HepG2 (cell line): ENCODE data around the gene NFATC2. TPM values are rescaled to one million over a fixed set of nuclear protein-coding genes. Genes with fewer than 3 reads are reported as not detected.

Source experiments
- EP300 ChIP-seq, 3 experiments: sonication (generic) in 1 of 3; formaldehyde crosslinking in 1 of 3; IDR thresholded peaks; 2 replicates each; pipeline versions ENCODE4 v1.5.1 to v1.6.1; 2011 to 2020; ENCODE audit warnings: low read depth in 2 of 3, low read length in 2 of 3, borderline replicate concordance in 1 of 3, improper control_type of control experiment in 1 of 3, mild to moderate bottlenecking in 1 of 3, missing genetic modification reagents in 1 of 3, moderate library complexity in 1 of 3
- IKZF4 ChIP-seq: sonication (generic); formaldehyde crosslinking; IDR thresholded peaks from 2 replicates; pipeline ENCODE4 v1.5.1; 2020; ENCODE audit warnings: borderline replicate concordance, mild to moderate bottlenecking, low read depth, missing genetic modification reagents; ENCODE audit errors: not compliant biosample characterization
- JARID2 ChIP-seq: sonication (generic); formaldehyde crosslinking; IDR thresholded peaks from 2 replicates; pipeline ENCODE4 v1.8.1; 2023; ENCODE audit warnings: missing genetic modification reagents, inconsistent platforms; ENCODE audit not compliant: insufficient replicate concordance
- JUNB ChIP-seq: sonication (generic); formaldehyde crosslinking; IDR thresholded peaks from 2 replicates; pipeline ENCODE4 v1.8.0; 2022; ENCODE audit warnings: missing genetic modification reagents, mild to moderate bottlenecking, borderline replicate concordance
- MAFK ChIP-seq, 2 experiments: IDR thresholded peaks in 1 of 2; conservative IDR thresholded peaks in 1 of 2; 2 replicates each; pipeline ENCODE4 v1.6.1; 2011; ENCODE audit warnings: improper control_type of control experiment in 2 of 2, low read length in 2 of 2
- MLLT10 ChIP-seq: sonication (generic); formaldehyde crosslinking; IDR thresholded peaks from 2 replicates; pipeline ENCODE4 v1.4.0; 2020; ENCODE audit warnings: missing genetic modification reagents
- MYC ChIP-seq: sonication (generic); formaldehyde crosslinking; IDR thresholded peaks from 2 replicates; pipeline ENCODE4 v1.9.0; 2021; ENCODE audit warnings: missing genetic modification reagents, borderline replicate concordance
- NFKBIZ ChIP-seq: IDR thresholded peaks from 2 replicates; pipeline ENCODE4 v1.6.1; 2018; ENCODE audit warnings: missing genetic modification reagents, missing compliant biosample characterization
- NPAS2 ChIP-seq: sonication (generic); formaldehyde crosslinking; IDR thresholded peaks from 2 replicates; pipeline ENCODE4 v1.8.0; 2022; ENCODE audit warnings: mild to moderate bottlenecking, missing genetic modification reagents, borderline replicate concordance
- PAF1 ChIP-seq: IDR thresholded peaks from 2 replicates; pipeline ENCODE4 v1.6.1; 2016; ENCODE audit warnings: missing genetic modification reagents, missing compliant biosample characterization
- PATZ1 ChIP-seq: sonication (generic); formaldehyde crosslinking; IDR thresholded peaks from 2 replicates; pipeline ENCODE4 v1.4.0; 2020; ENCODE audit warnings: missing genetic modification reagents
- PAWR ChIP-seq: sonication (generic); formaldehyde crosslinking; IDR thresholded peaks from 2 replicates; pipeline ENCODE4 v1.4.0; 2020; ENCODE audit warnings: missing genetic modification reagents, mild to moderate bottlenecking, borderline replicate concordance
- PHF21A ChIP-seq: sonication (generic); formaldehyde crosslinking; IDR thresholded peaks from 2 replicates; pipeline ENCODE4 v1.5.0; 2020; ENCODE audit warnings: mild to moderate bottlenecking, missing genetic modification reagents
- PRPF4 ChIP-seq: fragments of 200-400 bp; formaldehyde crosslinking; IDR thresholded peaks from 2 replicates; pipeline ENCODE4 v1.6.1; 2016; ENCODE audit warnings: low read length, low read depth; ENCODE audit not compliant: poor library complexity, severe bottlenecking
- RBAK ChIP-seq: sonication (generic); formaldehyde crosslinking; IDR thresholded peaks from 2 replicates; pipeline ENCODE4 v1.5.1; 2020; ENCODE audit warnings: mild to moderate bottlenecking, missing genetic modification reagents
- RELA ChIP-seq: sonication (generic); formaldehyde crosslinking; IDR thresholded peaks from 2 replicates; pipeline ENCODE4 v1.4.0; 2020; ENCODE audit warnings: missing genetic modification reagents
- RFXANK ChIP-seq: IDR thresholded peaks from 2 replicates; pipeline ENCODE4 v1.6.1; 2016
- SOX6 ChIP-seq, 2 experiments: fragments of 450-650 bp in 1 of 2; sonication (generic) in 1 of 2; formaldehyde crosslinking in 1 of 2; IDR thresholded peaks; 2 replicates each; pipeline versions ENCODE4 v1.4.0 to v1.6.1; 2017 to 2020; ENCODE audit warnings: antibody characterized with exemption in 1 of 2, mild to moderate bottlenecking in 1 of 2, missing genetic modification reagents in 1 of 2
- SP4 ChIP-seq: sonication (generic); formaldehyde crosslinking; IDR thresholded peaks from 2 replicates; pipeline ENCODE4 v1.8.1; 2023; ENCODE audit warnings: mild to moderate bottlenecking, missing genetic modification reagents
- SSRP1 ChIP-seq: IDR thresholded peaks from 2 replicates; pipeline ENCODE4 v1.6.1; 2016; ENCODE audit warnings: control low read depth
- SUZ12 ChIP-seq: fragments of 150-350 bp; IDR thresholded peaks from 2 replicates; pipeline ENCODE4 v1.6.1; 2014; ENCODE audit warnings: low read depth, low read length
- ZFY ChIP-seq: sonication (generic); formaldehyde crosslinking; IDR thresholded peaks from 2 replicates; pipeline ENCODE4 v1.4.0; 2020; ENCODE audit warnings: missing genetic modification reagents
- ZNF101 ChIP-seq: sonication (generic); formaldehyde crosslinking; IDR thresholded peaks from 2 replicates; pipeline ENCODE4 v1.4.0; 2020; ENCODE audit warnings: mild to moderate bottlenecking, low read depth, missing genetic modification reagents, borderline replicate concordance
- ZNF232 ChIP-seq: sonication (generic); formaldehyde crosslinking; IDR thresholded peaks from 2 replicates; pipeline ENCODE4 v1.4.0; 2020; ENCODE audit warnings: missing genetic modification reagents, borderline replicate concordance
- ZNF34 ChIP-seq: sonication (generic); formaldehyde crosslinking; IDR thresholded peaks from 2 replicates; pipeline ENCODE4 v1.4.0; 2020; ENCODE audit warnings: mild to moderate bottlenecking, missing genetic modification reagents, borderline replicate concordance
- ZNF484 ChIP-seq: sonication (generic); formaldehyde crosslinking; IDR thresholded peaks from 2 replicates; pipeline ENCODE4 v1.5.1; 2020; ENCODE audit warnings: mild to moderate bottlenecking, low read depth, missing genetic modification reagents, borderline replicate concordance
- ZNF607 ChIP-seq: sonication (generic); formaldehyde crosslinking; IDR thresholded peaks from 2 replicates; pipeline ENCODE4 v1.5.1; 2020; ENCODE audit warnings: missing genetic modification reagents, mild to moderate bottlenecking, borderline replicate concordance
- ZNF615 ChIP-seq: sonication (generic); formaldehyde crosslinking; IDR thresholded peaks from 2 replicates; pipeline ENCODE4 v1.5.0; 2020; ENCODE audit warnings: mild to moderate bottlenecking, missing genetic modification reagents, borderline replicate concordance
- ZNF616 ChIP-seq: sonication (generic); formaldehyde crosslinking; IDR thresholded peaks from 2 replicates; pipeline ENCODE4 v1.5.0; 2020; ENCODE audit warnings: low read depth, mild to moderate bottlenecking, missing genetic modification reagents
- polyA plus RNA-seq, 8 experiments: library from polyadenylated mRNA; depleted of rRNA in 3 of 8; stranded (reverse) in 7 of 8; unstranded in 1 of 8; fragments of >200 nt; fragmentation: Illumina TruSeq in 4 of 8; extraction: Trizol in 4 of 8; gene quantifications; 2 replicates each; pipeline versions ENCODE4 v1.2.1 to v1.2.3, GENCODE V29; 2011 to 2016; ENCODE audit warnings: low read depth in 4 of 8, missing spikeins in 1 of 8, mixed read lengths in 1 of 8; ENCODE audit not compliant: insufficient read depth in 1 of 8
- total RNA-seq, 5 experiments: library from RNA; depleted of rRNA; stranded (reverse); fragments of >200 nt; fragmentation: Illumina TruSeq; extraction: Trizol; gene quantifications; 2 replicates each; pipeline ENCODE4 v1.2.3, GENCODE V29; 2016; ENCODE audit warnings: low read depth in 1 of 5

Gene NFATC2
- total and polyA plus RNA-seq, 2 of the 13 experiments (the other 11 are each of a cell fraction or from before 2014, with no cell fraction given), result 1.9 to 3.3 TPM

- no peak for TF ChIP-seq RBAK (CRISPR knock-in tag)
- 0 out of 2 replicates have a peak, but pooled peaks have one; percentile 52 for TF ChIP-seq ZNF607 (CRISPR knock-in tag)
- TF ChIP-seq NPAS2 (CRISPR knock-in tag), result no peak
- TF ChIP-seq PAF1 (CRISPR knock-in tag), result no peak
- TF ChIP-seq ZNF101 (CRISPR knock-in tag), result no peak
- TF ChIP-seq ZNF232 (CRISPR knock-in tag), result no peak
- TF ChIP-seq ZNF615 (CRISPR knock-in tag), result no peak
- TF ChIP-seq NFKBIZ (CRISPR knock-in tag), result no peak
- no peak for TF ChIP-seq ZNF616 (CRISPR knock-in tag)
- no peak for TF ChIP-seq MAFK (conservative IDR thresholded peaks at IDR 0.05 in 1 of 2, IDR thresholded peaks at IDR 0.05 in 1 of 2; ENCODE audit: low read length in 2 of 2)
- no peak for TF ChIP-seq ZNF34 (CRISPR knock-in tag)
- peak; percentile 37; the same call in 1 of the 2 replicates for TF ChIP-seq PHF21A
- TF ChIP-seq JUNB (CRISPR knock-in tag), result no peak
- no peak for TF ChIP-seq RFXANK (CRISPR knock-in tag)
- no peak for TF ChIP-seq RELA (CRISPR knock-in tag)
- no peak for TF ChIP-seq SOX6 (IDR thresholded peaks at IDR 0.05)
- TF ChIP-seq SOX6 (CRISPR knock-in tag; IDR thresholded peaks at IDR 0.05), result peak; percentile 53
- TF ChIP-seq PATZ1 (CRISPR knock-in tag), result no peak
- TF ChIP-seq EP300 (IDR thresholded peaks at IDR 0.05; ENCODE audit: low read depth in 2 of 2, low read length in 2 of 2), result peak in 1 of 2 experiments; percentile 39; a peak in 1 of 4 replicates
- no peak for TF ChIP-seq EP300 (CRISPR knock-in tag; IDR thresholded peaks at IDR 0.05; ENCODE audit: borderline replicate concordance)
- no peak for TF ChIP-seq ZNF484
- no peak for TF ChIP-seq PAWR (CRISPR knock-in tag)
- no peak for TF ChIP-seq IKZF4 (CRISPR knock-in tag)
- TF ChIP-seq ZFY (CRISPR knock-in tag), result 0 out of 2 replicates have a peak, but pooled peaks have one; percentile 22
- no peak for TF ChIP-seq SUZ12
- TF ChIP-seq MYC, result no peak; the same call in 1 of the 2 replicates
- peak; percentile 24 for TF ChIP-seq PRPF4
- TF ChIP-seq SP4 (CRISPR knock-in tag), result no peak
- TF ChIP-seq MLLT10, result no peak
- TF ChIP-seq JARID2 (CRISPR knock-in tag), result no peak
- TF ChIP-seq SSRP1 (CRISPR knock-in tag), result no peak
Observed at GRCh38 chr20:51426718-51427650, 115.5 kb downstream of the NFATC2 start (continued).
